PC-9 (cell line): ENCODE data around the gene SERTAD4. TPM values are rescaled to one million over a fixed set of nuclear protein-coding genes. Genes with fewer than 3 reads are reported as not detected.
"Not testable (repeated sequence)": the region's sequence is repeated elsewhere in the genome, so short reads cannot be mapped to it uniquely, and the experiment has no call there.

Experiments used
- BruUV-seq: library from RNA; stranded (reverse); fragments of 400-500 nt; replicated peaks from 2 replicates; lab custom pipeline; 2021; lab: Mats Ljungman, UMichigan
- CTCF ChIA-PET: fragments of 300-600 bp; sonication (Branson Sonifier 250); formaldehyde crosslinking; loops from one replicate; lab custom pipeline; 2022; ENCODE audit warnings: antibody characterized with exemption; lab: Charles Lee
- POLR2A ChIA-PET: fragments of 300-600 bp; sonication (Branson Sonifier 250); formaldehyde crosslinking; loops from one replicate; lab custom pipeline; 2022; ENCODE audit warnings: antibody characterized with exemption; ENCODE audit not compliant: unreplicated experiment; lab: Charles Lee
- DNase-seq, 2 experiments: peaks; one replicate each; pipeline versions ENCODE4 v3.0.0 to v3.0.0-alpha.2; 2015 to 2022; ENCODE audit warnings: mixed read lengths in 1 of 2
- H2AFZ ChIP-seq: fragments of 200-600 bp; sonication (generic); 2 replicates; pipeline ENCODE4 v1.8.1; 2017; ENCODE audit warnings: antibody characterized with exemption
- H3F3A ChIP-seq: fragments of 200-600 bp; sonication (generic); 2 replicates; pipeline ENCODE4 v1.8.1; 2017; ENCODE audit warnings: antibody characterized with exemption, mild to moderate bottlenecking, low read depth; ENCODE audit not compliant: insufficient read depth
- H3K27ac ChIP-seq: fragments of 200-600 bp; sonication (generic); 2 replicates; pipeline ENCODE4 v1.6.1; 2016; ENCODE audit warnings: mixed run types
- H3K27me3 ChIP-seq: fragments of 200-600 bp; sonication (generic); 2 replicates; pipeline ENCODE4 v1.6.1; 2016; ENCODE audit warnings: low read depth, mixed run types; ENCODE audit not compliant: insufficient read depth
- H3K36me3 ChIP-seq: fragments of 200-600 bp; sonication (generic); 2 replicates; pipeline ENCODE4 v1.6.1; 2016; ENCODE audit warnings: low read depth, mixed run types
- H3K4me1 ChIP-seq: fragments of 200-600 bp; sonication (generic); replicated peaks from 2 replicates; pipeline ENCODE4 v1.6.1; 2016; ENCODE audit warnings: mixed run types; ENCODE audit not compliant: insufficient read depth
- H3K4me2 ChIP-seq: fragments of 200-600 bp; sonication (generic); 2 replicates; pipeline ENCODE4 v1.6.1; 2017; ENCODE audit warnings: mixed run types
- H3K4me3 ChIP-seq: fragments of 200-600 bp; sonication (generic); 2 replicates; pipeline ENCODE4 v1.6.1; 2016; ENCODE audit warnings: mixed run types
- H3K79me2 ChIP-seq: fragments of 200-600 bp; sonication (generic); 2 replicates; pipeline ENCODE4 v1.6.1; 2017; ENCODE audit warnings: low read depth, mixed run types
- H3K9me2 ChIP-seq: fragments of 200-600 bp; sonication (generic); 2 replicates; pipeline ENCODE4 v1.8.1; 2017; ENCODE audit warnings: mild to moderate bottlenecking; ENCODE audit not compliant: insufficient read depth
- H3K9me3 ChIP-seq: fragments of 200-600 bp; sonication (generic); 2 replicates; pipeline ENCODE4 v1.8.1; 2016; ENCODE audit warnings: low read depth; ENCODE audit not compliant: insufficient read depth
- H4K20me1 ChIP-seq: fragments of 200-600 bp; sonication (generic); 2 replicates; pipeline ENCODE4 v1.8.1; 2017; ENCODE audit not compliant: insufficient read depth
- CTCF ChIP-seq: fragments of 200-600 bp; sonication (generic); conservative IDR thresholded peaks from 2 replicates; pipeline ENCODE4 v1.6.1; 2017; ENCODE audit warnings: mixed run types, antibody characterized with exemption, mild to moderate bottlenecking, moderate library complexity
- EZH2 ChIP-seq: fragments of 200-600 bp; sonication (generic); IDR thresholded peaks from 2 replicates; pipeline ENCODE4 v1.8.0; 2017; ENCODE audit warnings: antibody characterized with exemption, low read depth
- intact Hi-C: fragments of 100-400 bp; cut with micrococcal nuclease; formaldehyde crosslinking; loops from one replicate; pipeline ENCODE4 v1.10.0; 2022; ENCODE audit not compliant: unreplicated experiment
- total RNA-seq: library from RNA; stranded (reverse); gene quantifications from 2 replicates; pipeline ENCODE4 v1.2.3, GENCODE V29; 2021

Gene SERTAD4
- total RNA-seq, 1 experiment from 2014 or later, result 22.6 TPM

GRCh38 chr1:210189426-210189825, 43.2 kb upstream of the SERTAD4 start:
- ChIA-PET POLR2A (no interaction called here), CTCF (no interaction called here)
- Histone ChIP-seq H3K36me3 (no peaks in the 10 kb centered on the region), H3K4me3 (no peak overlapping the region), H3K27me3 (no peaks in the 10 kb centered on the region), H3F3A (no peaks in the 10 kb centered on the region), H3K4me2 (no peak overlapping the region; the same call in 1 of the 2 replicates), H4K20me1 (no peaks in the 10 kb centered on the region), H3K9me2 (no peaks in the 10 kb centered on the region), H3K4me1 (peaks cover 23% of the 10 kb centered on the region), H3K79me2 (no peaks in the 10 kb centered on the region), H2AFZ (no peak overlapping the region), H3K27ac (no peak overlapping the region), H3K9me3 (no peaks in the 10 kb centered on the region)
- TF ChIP-seq EZH2, result no peak
- TF ChIP-seq CTCF, result no peak
- intact Hi-C loops, result loop anchor here (2.0 to 5.0 kb wide), 2 partner anchors 43 to 103 kb away; partner anchors contain the start of gene SERTAD4
- no peak for DNase-seq
- no TSS peak for BruUV-seq

- no peaks in the 10 kb centered on the region for H4K20me1 ChIP-seq
- no TSS peak for BruUV-seq
- H3K9me2 ChIP-seq, result no peaks in the 10 kb centered on the region
- no peak overlapping the region for H3K27ac ChIP-seq
- H3K79me2 ChIP-seq, result no peaks in the 10 kb centered on the region
- H2AFZ ChIP-seq, result no peak overlapping the region
- H3K4me1 ChIP-seq, result 0 out of 2 replicates have a peak, but pooled peaks cover 4% of the 10 kb centered on the region
- ChIA-PET POLR2A (no interaction called here), CTCF (no interaction called here)
- no peaks in the 10 kb centered on the region for H3F3A ChIP-seq
- intact Hi-C loops, result no loop called here
- no peak for TF ChIP-seq EZH2
- no peak overlapping the region for H3K4me3 ChIP-seq
- H3K4me2 ChIP-seq, result no peak overlapping the region
- no peak for DNase-seq
- H3K36me3 ChIP-seq, result no peaks in the 10 kb centered on the region
- peaks cover 12% of the 10 kb centered on the region for H3K9me3 ChIP-seq
- H3K27me3 ChIP-seq, result no peaks in the 10 kb centered on the region
Observed at GRCh38 chr1:210195635-210196160, 36.9 kb upstream of the SERTAD4 start.

- H3F3A ChIP-seq, H2AFZ ChIP-seq, H3K4me3 ChIP-seq, H3K4me1 ChIP-seq, intact Hi-C loops, H3K9me2 ChIP-seq, CTCF ChIA-PET, H3K79me2 ChIP-seq, DNase-seq, H3K36me3 ChIP-seq, BruUV-seq, H4K20me1 ChIP-seq, H3K27me3 ChIP-seq, H3K27ac ChIP-seq, H3K4me2 ChIP-seq, POLR2A ChIA-PET: not testable (repeated sequence)
- H3K9me3 ChIP-seq, result peaks cover 12% of the 10 kb centered on the region
Observed at GRCh38 chr1:210196266-210196665, 36.3 kb upstream of the SERTAD4 start.

- CTCF ChIA-PET, result no interaction called here
- TF ChIP-seq EZH2 (no peak), CTCF (no peak)
- H4K20me1 ChIP-seq, result no peaks in the 10 kb centered on the region
- H3K4me3 ChIP-seq, result no peak overlapping the region
- H3K36me3 ChIP-seq, result no peaks in the 10 kb centered on the region
- H3F3A ChIP-seq, result no peaks in the 10 kb centered on the region
- DNase-seq, result no peak
- no TSS peak for BruUV-seq
- no peaks in the 10 kb centered on the region for H3K9me2 ChIP-seq
- H3K79me2 ChIP-seq, result no peaks in the 10 kb centered on the region
- no peak overlapping the region for H3K4me2 ChIP-seq
- intact Hi-C loops, result no loop called here
- POLR2A ChIA-PET, result no interaction called here
- H3K27me3 ChIP-seq, result no peaks in the 10 kb centered on the region
- H2AFZ ChIP-seq, result no peak overlapping the region
- H3K9me3 ChIP-seq, result peaks cover 12% of the 10 kb centered on the region
- H3K4me1 ChIP-seq, result no peaks in the 10 kb centered on the region
- no peak overlapping the region for H3K27ac ChIP-seq
Observed at GRCh38 chr1:210198840-210199239, 33.8 kb upstream of the SERTAD4 start.
